Coronary artery (tissue), 2 donors: Measurements from ENCODE around the gene HRAS.

Source experiments
- DNase-seq: peaks from one replicate; pipeline ENCODE4 v3.0.0-alpha.2; 2017; ENCODE audit warnings: low spot score
- H3K27ac ChIP-seq, 2 donors: fragments of 200-600 bp; sonication (generic); one replicate each; pipeline ENCODE4 v1.5.1; 2016 to 2019
- H3K4me3 ChIP-seq: fragments of 200-600 bp; sonication (generic); 2 replicates; pipeline ENCODE4 v1.5.1; 2016; ENCODE audit warnings: mild to moderate bottlenecking, moderate library complexity
- CTCF ChIP-seq: fragments of 200-600 bp; sonication (generic); IDR thresholded peaks from one replicate; pipeline ENCODE4 v1.5.1; 2019; ENCODE audit warnings: antibody characterized with exemption

The HRAS gene

GRCh38 chr11:550746-551085 lies 15.3 kb upstream of the HRAS start:
- Histone ChIP-seq H3K4me3 (no peak overlapping the region), H3K27ac (no peak overlapping the region)
- no peak for TF ChIP-seq CTCF
- DNase-seq, result no peak

- DNase-seq, result no peak
- H3K4me3 ChIP-seq, result no peak overlapping the region
- no peak for TF ChIP-seq CTCF
- no peak overlapping the region for H3K27ac ChIP-seq
These were observed 14.8 kb upstream of the HRAS start for GRCh38 chr11:550021-550745.

- no peak for TF ChIP-seq CTCF
- no peak for DNase-seq
- no peak overlapping the region for H3K27ac ChIP-seq
- no peak overlapping the region for H3K4me3 ChIP-seq
These were observed 13.6 kb upstream of the HRAS start for GRCh38 chr11:548700-549603.

- no peak for DNase-seq
- no peak for TF ChIP-seq CTCF
- Histone ChIP-seq H3K4me3 (no peak overlapping the region), H3K27ac (no peak overlapping the region)
These were observed 9.8 kb upstream of the HRAS start for GRCh38 chr11:545171-545570.

- no peak for TF ChIP-seq CTCF
- H3K4me3 ChIP-seq, result no peak overlapping the region
- no peak for DNase-seq
- no peak overlapping the region for H3K27ac ChIP-seq
These were observed 9.4 kb upstream of the HRAS start for GRCh38 chr11:544817-545166.

GRCh38 chr11:541433-541885 lies 6.1 kb upstream of the HRAS start:
- no peak for DNase-seq
- no peak overlapping the region for H3K4me3 ChIP-seq
- no peak for TF ChIP-seq CTCF
- H3K27ac ChIP-seq, result no peak overlapping the region
